ENCODE data around the gene CYSTM1.

Gene CYSTM1, protein sequence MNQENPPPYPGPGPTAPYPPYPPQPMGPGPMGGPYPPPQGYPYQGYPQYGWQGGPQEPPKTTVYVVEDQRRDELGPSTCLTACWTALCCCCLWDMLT

GRCh38 chr5:140174465-140175366, at the start of gene CYSTM1:
CYSTM1 (plus strand) TSS chr5:140175188; CDS start chr5:140194466, 19,278 bp downstream.
- peak; percentile 93 for DNase-seq

DNA sequence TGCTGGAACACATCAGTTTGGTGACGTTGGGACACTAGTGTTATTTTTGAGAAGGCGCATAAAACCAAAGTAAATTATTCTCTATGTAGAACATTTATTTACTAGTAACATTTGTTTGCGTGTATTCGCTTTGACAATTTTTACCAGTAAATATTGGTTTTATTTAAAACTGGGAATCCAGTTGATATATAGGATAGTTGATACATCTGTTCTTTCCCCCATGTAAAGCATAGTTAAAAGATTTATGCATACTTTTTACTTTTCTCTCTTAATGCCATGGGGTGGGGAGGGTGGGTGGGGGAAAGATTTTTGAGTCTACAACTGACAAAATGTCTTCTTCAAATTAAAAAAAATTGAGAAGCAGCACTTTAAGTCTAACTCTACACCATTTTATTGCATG, 49.4 kb upstream of the CYSTM1 start, which contains the start of gene IGIP:
Gene IGIP, plus strand, starts transcription at position 301 of the 400 bp plus-strand sequence. CDS start 2,540 bp downstream, outside the sequence.
- no peak for DNase-seq

DNA sequence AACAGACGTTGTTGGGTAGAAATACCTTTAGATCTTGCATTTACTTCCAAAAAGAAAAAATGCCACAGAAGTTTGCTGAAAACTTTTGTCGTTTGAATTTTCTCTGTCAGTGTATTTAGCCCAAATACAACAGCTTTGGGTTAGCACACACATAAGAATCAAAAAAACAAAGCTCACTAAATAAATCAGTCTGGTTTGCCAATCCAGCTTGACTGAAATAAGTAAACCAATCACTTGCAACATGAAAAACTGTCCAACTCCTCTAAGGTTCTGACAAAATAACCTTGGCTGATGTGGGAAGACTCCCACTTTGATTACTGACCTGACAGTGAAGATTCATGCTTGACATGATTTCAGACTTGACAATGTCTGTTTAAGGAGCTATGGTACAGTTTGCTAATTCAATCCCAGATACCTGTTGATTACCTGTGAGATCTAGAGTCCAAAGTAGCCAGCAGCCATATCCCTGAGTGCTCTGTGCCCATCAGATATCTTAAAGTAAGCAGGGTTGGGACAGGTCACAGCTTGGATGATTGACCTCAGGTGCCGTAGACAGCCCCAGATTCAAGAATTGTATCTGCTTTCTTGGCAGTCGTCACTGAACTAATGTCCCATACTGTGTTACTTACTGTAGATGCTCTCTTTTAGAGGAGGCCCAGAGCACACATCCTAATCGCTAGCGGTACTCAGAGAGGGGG, 48.5 kb upstream of the CYSTM1 start:
- no peak for DNase-seq

DNA sequence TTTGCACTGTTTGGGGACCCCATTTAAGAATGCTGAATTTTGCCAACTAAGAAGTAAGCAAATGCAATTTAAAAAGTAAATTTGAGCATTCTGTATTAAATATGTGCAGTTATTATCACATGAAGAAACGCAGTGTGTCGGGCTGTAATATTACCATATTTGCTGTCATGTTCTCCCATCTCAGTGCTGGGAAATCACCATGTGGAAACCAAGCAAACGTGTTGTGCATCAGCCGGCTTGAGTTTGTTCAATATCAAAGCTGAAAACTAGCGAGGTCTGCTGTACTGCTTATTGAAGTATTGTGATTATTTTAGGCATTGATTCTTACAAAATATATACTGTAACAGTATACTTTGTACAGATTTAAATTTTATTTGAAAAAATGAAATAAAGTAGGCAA, 46.6 kb upstream of the CYSTM1 start:
- no peak for DNase-seq

GRCh38 chr5:140130949-140131733, 43.8 kb upstream of the CYSTM1 start:
- DNase-seq, result no peak

DNA sequence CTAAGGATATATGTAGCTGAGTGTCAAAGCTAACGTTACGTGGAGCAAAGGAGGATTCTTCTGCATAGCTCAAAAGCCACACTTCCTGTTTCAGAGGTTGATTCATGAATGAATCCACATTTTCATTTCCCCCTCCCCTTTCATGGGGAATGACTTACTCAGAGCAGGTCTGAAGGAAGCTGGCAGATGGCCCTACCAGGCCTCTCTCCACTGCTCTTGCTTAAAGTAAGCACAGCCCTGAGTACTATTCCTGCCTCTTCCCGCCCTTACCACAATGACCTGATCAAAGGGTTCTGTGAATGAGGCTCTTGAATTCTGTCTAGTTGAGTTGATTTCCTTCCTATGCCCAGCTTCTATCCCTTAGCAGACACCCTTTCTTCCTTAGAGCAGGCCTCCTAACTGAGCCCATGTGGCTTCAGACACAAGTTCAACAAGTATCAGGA, 43.0 kb upstream of the CYSTM1 start:
- DNase-seq, result no peak

GRCh38 chr5:140133514-140134167, 41.3 kb upstream of the CYSTM1 start:
- DNase-seq, result no peak

- no peak for DNase-seq
These were observed 40.6 kb upstream of the CYSTM1 start for GRCh38 chr5:140134277-140134935.

DNA sequence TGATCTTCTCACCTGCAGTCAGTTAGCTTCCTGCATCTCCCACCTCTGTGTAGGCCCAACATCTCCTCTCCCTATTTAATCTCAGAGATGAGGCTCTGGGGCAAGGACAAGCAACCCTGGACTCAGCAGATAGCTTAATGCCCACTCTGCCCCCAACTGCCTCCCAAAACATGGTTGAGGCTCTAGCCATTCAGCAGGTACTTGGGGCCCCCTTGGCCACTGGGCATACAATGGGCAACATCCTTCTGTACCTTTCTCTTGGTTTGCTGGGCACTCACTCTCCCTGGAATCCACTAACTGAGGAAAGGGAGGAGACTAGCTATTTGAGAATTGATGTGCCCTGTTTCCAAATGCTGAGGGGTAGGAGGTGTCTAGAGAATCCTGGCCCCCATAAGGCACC, 39.9 kb upstream of the CYSTM1 start:
- DNase-seq, result no peak

DNA sequence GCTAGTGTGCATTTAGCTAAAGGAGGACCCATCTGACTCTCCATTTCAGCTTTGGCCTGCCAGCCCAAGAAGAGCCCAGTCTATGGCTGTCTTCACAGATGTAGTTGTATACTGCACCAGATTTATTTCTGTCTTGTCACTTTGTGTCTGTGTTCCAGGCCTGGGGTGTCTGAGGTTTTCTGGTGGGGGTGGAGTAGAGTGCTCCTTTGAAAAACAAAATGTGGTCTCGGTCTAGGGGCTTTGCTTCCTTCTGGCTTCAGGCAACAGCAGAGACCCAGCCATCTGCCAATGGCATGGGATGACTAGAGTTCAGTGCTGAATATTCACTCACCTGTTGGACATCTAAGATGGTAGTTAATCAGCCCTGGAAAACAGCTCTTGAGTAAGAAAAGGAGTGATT, 38.4 kb upstream of the CYSTM1 start:
- no peak for DNase-seq

DNA sequence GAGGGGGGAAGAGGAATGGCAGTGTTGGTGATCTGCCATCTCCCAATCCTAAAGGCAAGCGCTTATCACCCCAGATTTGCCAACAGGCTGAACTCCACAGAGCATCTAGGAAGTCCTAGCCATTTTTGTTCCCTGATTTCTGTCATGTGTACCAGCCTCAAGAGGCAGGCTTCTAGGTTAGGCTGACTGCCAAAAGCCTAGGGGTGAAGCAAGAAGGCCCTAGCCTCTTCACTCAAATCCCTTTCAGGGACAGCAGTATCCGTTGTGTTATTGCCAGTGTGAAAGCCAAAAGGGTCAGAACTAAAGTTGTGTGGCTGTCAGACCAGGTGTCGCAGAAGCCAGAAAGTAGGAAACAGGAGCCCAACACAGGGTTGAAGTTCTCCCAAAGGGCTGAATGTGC, 34.6 kb upstream of the CYSTM1 start:
- DNase-seq, result no peak

DNA sequence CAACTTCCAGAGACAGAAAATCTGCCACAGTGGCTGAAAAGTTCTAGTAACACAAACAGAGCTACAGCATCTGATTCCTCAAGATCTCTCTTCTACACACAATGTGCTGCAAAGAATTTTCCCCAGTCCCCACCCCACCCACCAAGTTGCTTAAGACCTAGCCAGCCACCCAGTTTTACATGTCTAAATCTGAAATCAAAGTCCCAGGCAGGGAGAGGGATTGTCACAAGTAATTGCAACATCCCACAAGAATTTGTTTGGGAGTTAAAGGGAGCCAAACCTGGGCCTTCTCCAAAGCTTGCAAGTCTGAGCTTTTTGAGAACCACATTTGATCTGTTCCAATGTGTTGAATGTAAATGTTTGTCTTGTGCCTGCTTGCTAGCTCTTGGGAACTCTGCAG, 33.7 kb upstream of the CYSTM1 start:
- DNase-seq, result no peak

DNA sequence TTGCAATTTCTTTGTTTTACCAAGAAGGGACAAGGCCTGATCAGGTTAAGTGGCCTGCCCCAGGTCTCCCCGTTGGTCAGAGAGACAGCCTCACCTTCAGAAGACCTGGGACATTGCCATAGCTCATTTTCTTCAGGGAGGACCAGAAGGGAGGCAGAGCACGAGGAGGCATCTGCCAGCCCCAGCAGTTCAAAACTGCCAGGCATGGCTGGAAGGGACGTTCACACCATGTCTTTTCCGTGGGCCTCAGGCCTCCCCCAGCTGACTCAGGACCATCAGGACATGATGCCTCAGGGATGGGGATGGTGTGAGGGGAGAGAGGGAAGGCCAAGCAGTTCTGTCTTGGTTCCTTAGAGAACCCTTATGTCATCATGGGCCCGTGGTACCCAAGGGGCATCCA, 32.7 kb upstream of the CYSTM1 start:
- no peak for DNase-seq

- DNase-seq, result no peak
These were observed 32.1 kb upstream of the CYSTM1 start for GRCh38 chr5:140142856-140143255.

DNA sequence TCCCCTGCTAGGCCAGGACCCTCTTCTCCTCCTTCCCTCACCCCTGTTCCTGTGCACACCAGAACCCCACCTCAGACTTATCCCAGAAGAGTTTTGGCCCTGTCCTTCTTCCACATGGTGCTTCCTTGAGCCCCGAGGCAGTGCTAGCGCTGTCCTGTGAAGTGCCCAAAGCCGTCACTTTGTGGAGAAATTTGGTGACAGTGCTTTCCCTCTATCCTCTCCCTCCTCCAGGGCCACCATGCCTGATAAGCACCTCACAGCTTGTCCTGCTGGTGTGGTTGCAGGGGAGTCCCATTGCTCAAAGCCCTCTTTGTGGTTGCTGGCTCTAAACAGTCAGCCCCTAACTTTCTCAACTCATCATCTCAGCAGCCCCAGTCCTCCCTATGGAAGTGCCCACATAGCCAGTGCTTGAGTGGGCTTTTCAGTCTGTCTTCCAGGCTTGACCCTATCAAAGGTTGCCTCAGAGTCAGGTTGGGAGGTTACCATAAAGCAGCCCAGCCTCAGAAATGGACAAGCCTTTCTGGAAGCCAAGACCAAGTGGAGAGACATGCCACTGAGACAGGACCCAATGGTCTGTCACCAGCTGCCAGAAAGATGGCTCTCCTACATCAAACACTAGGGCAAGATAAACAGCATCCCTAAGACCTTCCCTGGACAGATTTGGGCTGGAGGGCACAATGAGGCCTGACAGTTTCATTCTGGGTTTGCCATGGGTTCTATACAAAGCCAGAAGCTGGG, 31.3 kb upstream of the CYSTM1 start:
- no peak for DNase-seq

DNA sequence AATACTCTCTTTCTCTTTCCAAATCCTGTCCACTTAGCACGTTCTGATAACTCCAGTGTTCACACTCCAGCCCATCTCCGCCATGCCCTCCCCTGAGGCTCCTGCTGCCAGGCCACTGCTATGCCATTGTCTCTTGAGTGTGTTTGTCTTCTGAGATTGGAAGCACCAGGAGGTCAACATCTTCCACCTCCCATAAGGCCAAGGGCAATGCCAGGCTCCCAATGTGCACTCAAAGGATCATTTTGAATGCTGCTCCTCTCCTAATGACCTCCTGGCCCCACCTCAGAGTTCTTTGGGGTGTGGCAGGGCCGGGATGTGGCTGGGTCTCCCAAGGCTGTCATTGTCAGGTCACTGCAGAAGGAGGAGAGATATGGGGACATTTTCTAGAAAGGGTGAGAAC, 29.7 kb upstream of the CYSTM1 start:
- no peak for DNase-seq

DNA sequence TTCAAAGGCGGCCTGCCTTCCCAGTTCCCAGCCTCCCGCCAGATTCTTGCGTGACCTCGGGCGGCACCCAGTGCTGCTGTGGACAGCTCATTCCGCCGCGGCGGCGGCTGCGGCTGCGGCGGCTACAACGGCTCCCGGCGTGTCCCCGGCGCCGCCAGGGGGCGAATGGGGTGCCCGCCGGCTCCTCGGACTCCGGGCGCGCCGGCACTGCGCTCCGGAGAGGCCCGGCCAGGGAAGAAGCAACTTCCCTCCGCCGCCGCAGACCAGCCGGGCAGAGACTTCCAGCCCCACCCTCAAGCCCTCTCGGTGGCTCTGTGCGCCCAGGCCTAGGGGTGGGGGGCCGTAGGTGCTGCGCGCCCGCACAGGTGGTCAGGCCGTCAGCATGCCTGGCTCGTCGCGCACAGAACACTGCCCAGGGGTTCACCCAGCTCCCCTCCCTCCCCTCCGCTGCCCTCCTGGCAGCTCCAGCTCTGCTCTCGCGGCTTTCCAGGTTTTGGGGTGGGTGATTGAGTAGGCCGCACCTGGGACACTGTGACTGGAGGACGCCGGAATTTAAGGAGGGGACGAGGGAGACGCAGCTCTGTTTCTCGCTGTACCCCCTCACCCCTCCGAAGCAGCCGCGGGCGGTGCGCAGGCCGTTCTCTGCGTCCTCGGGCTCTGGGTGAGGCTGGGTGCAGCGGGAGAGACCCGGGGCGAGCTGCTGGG, 29.0 kb upstream of the CYSTM1 start:
- DNase-seq, result peak; percentile 23

GRCh38 chr5:140146523-140146842, 28.5 kb upstream of the CYSTM1 start:
- no peak for DNase-seq

GRCh38 chr5:140147460-140147859, 27.5 kb upstream of the CYSTM1 start:
- no peak for DNase-seq

GRCh38 chr5:140148508-140148907, 26.5 kb upstream of the CYSTM1 start:
- DNase-seq, result no peak

- DNase-seq, result no peak
These were observed 24.8 kb upstream of the CYSTM1 start for GRCh38 chr5:140150201-140150600.

Data from activated T-cell treated with anti-CD3 and anti-CD28 coated beads for 4 hours (primary cell).